Suprapubic skin (tissue), 4 donors: ENCODE measurements around the gene CSF1R. TPM values are rescaled to one million over a fixed set of nuclear protein-coding genes. Genes with fewer than 3 reads are reported as not detected.

Experiments
- DNase-seq, 2 donors: peaks; one replicate each; pipeline ENCODE4 v3.0.0-alpha.2; 2019; ENCODE audit warnings: low spot score in 2 of 2
- H3K27ac ChIP-seq: fragments of 200-600 bp; sonication (generic); one replicate; pipeline ENCODE4 v1.5.1; 2019
- H3K27me3 ChIP-seq: fragments of 200-600 bp; sonication (generic); one replicate; pipeline ENCODE4 v1.5.1; 2019
- H3K36me3 ChIP-seq: fragments of 200-600 bp; sonication (generic); one replicate; pipeline ENCODE4 v1.5.1; 2019
- H3K4me1 ChIP-seq: fragments of 200-600 bp; sonication (generic); one replicate; pipeline ENCODE4 v1.5.1; 2019
- H3K4me3 ChIP-seq: fragments of 200-600 bp; sonication (generic); one replicate; pipeline ENCODE4 v1.5.1; 2019; ENCODE audit warnings: mild to moderate bottlenecking
- H3K9me3 ChIP-seq: fragments of 200-600 bp; sonication (generic); one replicate; pipeline ENCODE4 v1.5.1; 2019
- EP300 ChIP-seq: sonication (generic); formaldehyde crosslinking; IDR thresholded peaks from one replicate; pipeline ENCODE4 v1.6.1; 2017; ENCODE audit warnings: antibody characterized with exemption
- POLR2A ChIP-seq, 2 donors: fragments of 450-650 bp; IDR thresholded peaks; one replicate each; pipeline ENCODE4 v1.6.1; 2017; ENCODE audit warnings: antibody characterized with exemption in 2 of 2, mild to moderate bottlenecking in 2 of 2, moderate library complexity in 2 of 2
- POLR2AphosphoS5 ChIP-seq, 3 donors: sonication (generic); formaldehyde crosslinking; IDR thresholded peaks; one replicate each; pipeline ENCODE4 v1.6.1; 2017; ENCODE audit warnings: antibody characterized with exemption in 3 of 3
- WGBS: methylation state at CpG from one replicate; pipeline ENCODE4 v1.1.5; 2018; 5-methylcytosine and 5-hydroxymethylcytosine counted together
- total RNA-seq, 4 donors: library from RNA; depleted of rRNA; stranded (reverse); fragments of >200 nt; gene quantifications; one replicate each; pipeline ENCODE4 v1.1.0, GENCODE V29; 2016
- TF ChIP-seq, protein P1 (sequence below), 2 donors: fragments of 200-600 bp in 1 of 2; fragments of 450-650 bp in 1 of 2; sonication (generic) in 1 of 2; IDR thresholded peaks; one replicate each; pipeline ENCODE4 v1.5.1; 2016 to 2019; ENCODE audit warnings: antibody characterized with exemption in 2 of 2, mild to moderate bottlenecking in 1 of 2, moderate library complexity in 1 of 2

CSF1R gene
- total RNA-seq, 4 donors from 2014 or later: 9.9 to 39.7 (median 19.7) TPM

GRCh38 chr5:150021491-150022157 lies 64.7 kb downstream of the CSF1R start:
- DNase-seq: no peak
- 69% methylated on average over 13 of the region's 13 CpGs for WGBS
- Histone ChIP-seq H3K27ac (peak overlapping the region; percentile 30), H3K27me3 (no peaks in the 10 kb centered on the region), H3K4me3 (no peak overlapping the region), H3K9me3 (no peaks in the 10 kb centered on the region), H3K4me1 (peaks cover 24% of the 10 kb centered on the region), H3K36me3 (peaks cover 73% of the 10 kb centered on the region)
- TF ChIP-seq POLR2AphosphoS5 (IDR thresholded peaks at IDR 0.05): no peak
- no peak for TF ChIP-seq EP300
- TF ChIP-seq, protein P1, sequence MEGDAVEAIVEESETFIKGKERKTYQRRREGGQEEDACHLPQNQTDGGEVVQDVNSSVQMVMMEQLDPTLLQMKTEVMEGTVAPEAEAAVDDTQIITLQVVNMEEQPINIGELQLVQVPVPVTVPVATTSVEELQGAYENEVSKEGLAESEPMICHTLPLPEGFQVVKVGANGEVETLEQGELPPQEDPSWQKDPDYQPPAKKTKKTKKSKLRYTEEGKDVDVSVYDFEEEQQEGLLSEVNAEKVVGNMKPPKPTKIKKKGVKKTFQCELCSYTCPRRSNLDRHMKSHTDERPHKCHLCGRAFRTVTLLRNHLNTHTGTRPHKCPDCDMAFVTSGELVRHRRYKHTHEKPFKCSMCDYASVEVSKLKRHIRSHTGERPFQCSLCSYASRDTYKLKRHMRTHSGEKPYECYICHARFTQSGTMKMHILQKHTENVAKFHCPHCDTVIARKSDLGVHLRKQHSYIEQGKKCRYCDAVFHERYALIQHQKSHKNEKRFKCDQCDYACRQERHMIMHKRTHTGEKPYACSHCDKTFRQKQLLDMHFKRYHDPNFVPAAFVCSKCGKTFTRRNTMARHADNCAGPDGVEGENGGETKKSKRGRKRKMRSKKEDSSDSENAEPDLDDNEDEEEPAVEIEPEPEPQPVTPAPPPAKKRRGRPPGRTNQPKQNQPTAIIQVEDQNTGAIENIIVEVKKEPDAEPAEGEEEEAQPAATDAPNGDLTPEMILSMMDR (IDR thresholded peaks at IDR 0.05): no peak
- TF ChIP-seq POLR2A (IDR thresholded peaks at IDR 0.05): no peak

DNA sequence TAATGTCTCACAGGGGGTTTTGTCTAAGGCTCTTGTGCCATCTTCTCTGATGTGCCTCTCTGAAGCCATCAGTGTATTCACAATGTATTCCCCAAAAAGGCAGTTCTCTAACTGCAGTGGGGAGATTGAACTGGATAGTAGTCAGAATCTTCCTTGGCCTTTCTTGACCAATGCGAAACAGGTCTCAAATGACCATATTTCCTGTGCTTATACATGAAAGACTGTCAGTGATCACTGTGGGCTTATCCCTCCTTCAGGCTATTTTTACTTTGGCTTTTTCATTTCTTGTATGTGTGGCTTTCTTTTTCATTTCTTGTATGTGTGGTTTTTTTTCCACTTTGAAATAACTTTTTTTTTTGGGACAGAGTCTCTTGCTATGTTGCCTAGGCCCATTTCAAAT lies 66.1 kb downstream of the CSF1R start:
- Histone ChIP-seq H3K4me3 (no peak overlapping the region), H3K9me3 (no peaks in the 10 kb centered on the region), H3K36me3 (peaks cover 72% of the 10 kb centered on the region), H3K27me3 (no peaks in the 10 kb centered on the region), H3K4me1 (peaks cover 24% of the 10 kb centered on the region), H3K27ac (no peak overlapping the region)
- WGBS: 90% methylated on average over 1 of the region's 1 CpG
- TF ChIP-seq EP300: no peak
- no peak for TF ChIP-seq POLR2AphosphoS5 (IDR thresholded peaks at IDR 0.05)
- TF ChIP-seq, protein P1 (IDR thresholded peaks at IDR 0.05): no peak
- TF ChIP-seq POLR2A (IDR thresholded peaks at IDR 0.05): no peak
- DNase-seq: no peak

DNA sequence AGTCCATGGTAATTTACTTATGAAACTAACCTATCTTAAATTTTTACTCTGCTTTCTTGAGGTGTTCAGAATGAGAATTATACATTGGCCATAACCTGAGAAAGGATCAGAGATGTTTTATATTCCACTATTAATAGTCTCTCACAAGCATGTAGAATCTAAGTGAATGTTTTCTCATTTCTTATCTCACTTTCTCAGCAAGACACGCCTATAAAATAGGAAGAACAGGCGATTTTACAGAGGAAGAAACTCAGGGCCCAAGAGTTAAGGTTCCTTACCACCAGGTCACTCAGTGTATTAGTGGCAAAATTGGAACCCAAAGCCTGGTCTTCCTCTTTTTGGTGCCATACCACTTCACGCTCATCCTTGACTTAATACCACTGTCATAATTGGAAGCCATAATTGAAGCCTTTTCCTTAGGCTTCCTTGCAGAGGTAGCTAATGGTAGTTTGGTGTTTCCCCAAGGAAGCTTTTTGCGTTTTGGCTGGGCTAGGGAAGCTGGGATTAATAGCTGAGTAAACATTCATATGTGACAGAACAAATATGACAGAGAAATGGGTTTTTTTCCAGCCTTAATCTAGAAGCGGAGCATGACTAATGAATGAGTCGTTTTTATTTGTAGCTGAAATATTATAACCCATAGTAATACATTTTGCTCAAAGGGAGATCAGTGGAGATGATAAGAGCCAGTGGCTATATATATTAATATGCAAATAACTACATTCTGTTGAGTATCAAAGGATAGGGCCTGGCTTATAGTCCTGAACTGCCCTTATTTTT lies 68.9 kb downstream of the CSF1R start:
- Histone ChIP-seq H3K4me1 (peaks cover 14% of the 10 kb centered on the region), H3K9me3 (no peaks in the 10 kb centered on the region), H3K27me3 (no peaks in the 10 kb centered on the region), H3K27ac (no peak overlapping the region), H3K4me3 (no peak overlapping the region), H3K36me3 (peaks cover 78% of the 10 kb centered on the region)
- TF ChIP-seq POLR2A (IDR thresholded peaks at IDR 0.05): no peak
- no peak for TF ChIP-seq EP300
- TF ChIP-seq, protein P1 (IDR thresholded peaks at IDR 0.05): no peak
- no peak for TF ChIP-seq POLR2AphosphoS5 (IDR thresholded peaks at IDR 0.05)
- DNase-seq: no peak
- WGBS: 83% methylated on average over 6 of the region's 6 CpGs

GRCh38 chr5:150016537-150016936 lies 69.8 kb downstream of the CSF1R start:
- Histone ChIP-seq H3K27me3 (no peaks in the 10 kb centered on the region), H3K27ac (no peak overlapping the region), H3K4me3 (no peak overlapping the region), H3K4me1 (peaks cover 7% of the 10 kb centered on the region), H3K36me3 (peaks cover 79% of the 10 kb centered on the region), H3K9me3 (no peaks in the 10 kb centered on the region)
- DNase-seq: no peak
- TF ChIP-seq, protein P1 (IDR thresholded peaks at IDR 0.05): no peak
- TF ChIP-seq POLR2AphosphoS5 (IDR thresholded peaks at IDR 0.05): no peak
- TF ChIP-seq POLR2A (IDR thresholded peaks at IDR 0.05): no peak
- TF ChIP-seq EP300: no peak

DNA sequence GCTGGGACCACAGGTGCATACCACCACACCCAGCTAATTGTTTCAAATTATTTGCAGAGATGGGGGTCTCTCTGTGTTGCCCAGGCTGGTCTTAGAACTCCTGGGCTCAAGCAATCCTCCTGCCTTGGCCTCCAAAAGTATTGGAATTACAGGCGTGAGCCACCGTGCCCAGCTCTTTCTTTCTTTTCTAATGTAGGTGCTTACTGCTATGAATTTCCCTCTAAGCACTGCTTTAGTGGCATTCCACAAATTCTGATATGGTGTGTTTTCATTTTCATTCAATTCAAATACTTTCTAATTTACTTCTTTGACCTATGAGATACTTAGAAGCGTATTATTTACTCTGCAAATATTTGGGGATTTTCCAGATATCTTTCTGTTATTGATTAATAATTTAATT lies 70.9 kb downstream of the CSF1R start:
- Histone ChIP-seq H3K4me3 (no peak overlapping the region), H3K9me3 (no peaks in the 10 kb centered on the region), H3K27ac (no peak overlapping the region), H3K36me3 (peaks cover 82% of the 10 kb centered on the region), H3K4me1 (no peaks in the 10 kb centered on the region), H3K27me3 (no peaks in the 10 kb centered on the region)
- no peak for DNase-seq
- WGBS: 97% methylated on average over 3 of the region's 3 CpGs
- TF ChIP-seq EP300: no peak
- TF ChIP-seq, protein P1 (IDR thresholded peaks at IDR 0.05): no peak
- TF ChIP-seq POLR2AphosphoS5 (IDR thresholded peaks at IDR 0.05): no peak
- no peak for TF ChIP-seq POLR2A (IDR thresholded peaks at IDR 0.05)
